Liver (tissue), 9 donors: ENCODE results near the gene SMAP1. TPM values are rescaled to one million over a fixed set of nuclear protein-coding genes. Genes with fewer than 3 reads are reported as not detected.

Experiments
- DNase-seq: peaks from one replicate; pipeline ENCODE4 v3.0.0-alpha.2; 2017; ENCODE audit warnings: low spot score
- H3K27ac ChIP-seq, 2 donors: one replicate each; pipeline ENCODE4 v1.7.0; 2013; ENCODE audit warnings: inconsistent platforms in 2 of 2, low read length in 2 of 2, control low read depth in 1 of 2, low read depth in 1 of 2, mild to moderate bottlenecking in 1 of 2
- H3K27me3 ChIP-seq, 4 donors: one replicate each; pipeline versions ENCODE4 v1.6.1 to v1.7.0; 2013; ENCODE audit warnings: low read length in 3 of 4, inconsistent platforms in 1 of 4, mild to moderate bottlenecking in 1 of 4, moderate library complexity in 1 of 4; ENCODE audit not compliant: control insufficient read depth in 4 of 4, insufficient read depth in 4 of 4
- H3K36me3 ChIP-seq, 4 donors: one replicate each; pipeline versions ENCODE4 v1.6.1 to v1.7.0; 2013; ENCODE audit warnings: low read length in 3 of 4, mild to moderate bottlenecking in 3 of 4, low read depth in 1 of 4, moderate library complexity in 1 of 4; ENCODE audit not compliant: control insufficient read depth in 4 of 4, insufficient read depth in 3 of 4
- H3K4me1 ChIP-seq, 4 donors: one replicate each; pipeline versions ENCODE4 v1.6.1 to v1.7.0; 2013; ENCODE audit warnings: low read length in 3 of 4, mild to moderate bottlenecking in 3 of 4, moderate library complexity in 1 of 4; ENCODE audit not compliant: control insufficient read depth in 4 of 4, insufficient read depth in 4 of 4
- H3K4me3 ChIP-seq, 3 donors: one replicate each; pipeline versions ENCODE4 v1.6.1 to v1.7.0; 2013; ENCODE audit warnings: low read length in 3 of 3, control low read depth in 1 of 3, low read depth in 1 of 3, mild to moderate bottlenecking in 1 of 3
- H3K9ac ChIP-seq, 2 donors: one replicate each; pipeline ENCODE4 v1.7.0; 2013; ENCODE audit warnings: low read length in 2 of 2, mild to moderate bottlenecking in 2 of 2, moderate library complexity in 2 of 2, control low read depth in 1 of 2, low read depth in 1 of 2
- H3K9me3 ChIP-seq, 4 donors: one replicate each; pipeline versions ENCODE4 v1.6.1 to v1.7.0; 2013; ENCODE audit warnings: low read length in 3 of 4; ENCODE audit not compliant: control insufficient read depth in 4 of 4
- ATF3 ChIP-seq: IDR thresholded peaks from 2 replicates; pipeline ENCODE4 v1.6.1; 2016; ENCODE audit warnings: antibody characterized with exemption
- CTCF ChIP-seq: fragments of 150-350 bp; IDR thresholded peaks from 2 replicates; pipeline ENCODE4 v1.5.1; 2017; ENCODE audit warnings: improper control_type of control experiment, low read depth, low read length; ENCODE audit not compliant: missing input control
- EGR1 ChIP-seq, 2 donors: IDR thresholded peaks; 2 replicates each; pipeline ENCODE4 v1.6.1; 2016 to 2018; ENCODE audit warnings: antibody characterized with exemption in 2 of 2, low read depth in 2 of 2
- FOXA1 ChIP-seq: IDR thresholded peaks from 2 replicates; pipeline ENCODE4 v1.6.1; 2016; ENCODE audit warnings: antibody characterized with exemption
- FOXA2 ChIP-seq: IDR thresholded peaks from 2 replicates; pipeline ENCODE4 v1.6.1; 2016; ENCODE audit warnings: antibody characterized with exemption
- GABPA ChIP-seq, 2 donors: IDR thresholded peaks in 1 of 2; conservative IDR thresholded peaks in 1 of 2; 2 replicates each; pipeline ENCODE4 v1.6.1; 2016; ENCODE audit warnings: antibody characterized with exemption in 2 of 2, mild to moderate bottlenecking in 1 of 2, moderate library complexity in 1 of 2
- HNF4A ChIP-seq, 2 donors: conservative IDR thresholded peaks; 2 replicates each; pipeline ENCODE4 v1.6.1; 2016; ENCODE audit warnings: antibody characterized with exemption in 2 of 2, mild to moderate bottlenecking in 2 of 2
- HNF4G ChIP-seq: IDR thresholded peaks from 2 replicates; pipeline ENCODE4 v1.6.1; 2016; ENCODE audit warnings: antibody characterized with exemption
- JUND ChIP-seq, 2 donors: IDR thresholded peaks; 2 replicates each; pipeline ENCODE4 v1.6.1; 2016; ENCODE audit warnings: antibody characterized with exemption in 2 of 2
- MAX ChIP-seq: IDR thresholded peaks from 2 replicates; pipeline ENCODE4 v1.6.1; 2016; ENCODE audit warnings: antibody characterized with exemption
- NR2F2 ChIP-seq: IDR thresholded peaks from 2 replicates; pipeline ENCODE4 v1.6.1; 2016; ENCODE audit warnings: antibody characterized with exemption
- RAD21 ChIP-seq, 2 donors: IDR thresholded peaks; 2 replicates each; pipeline ENCODE4 v1.6.1; 2016; ENCODE audit warnings: antibody characterized with exemption in 2 of 2, mild to moderate bottlenecking in 2 of 2
- REST ChIP-seq: IDR thresholded peaks from 2 replicates; pipeline ENCODE4 v1.6.1; 2016; ENCODE audit warnings: antibody characterized with exemption, mild to moderate bottlenecking
- RXRA ChIP-seq, 2 donors: IDR thresholded peaks; 2 replicates each; pipeline ENCODE4 v1.6.1; 2017 to 2018; ENCODE audit warnings: antibody characterized with exemption in 2 of 2, mild to moderate bottlenecking in 1 of 2
- SP1 ChIP-seq: IDR thresholded peaks from 2 replicates; pipeline ENCODE4 v1.6.1; 2018; ENCODE audit warnings: antibody characterized with exemption, mild to moderate bottlenecking
- TAF1 ChIP-seq: conservative IDR thresholded peaks from 2 replicates; pipeline ENCODE4 v1.6.1; 2016; ENCODE audit warnings: antibody characterized with exemption, mild to moderate bottlenecking
- YY1 ChIP-seq: IDR thresholded peaks from 2 replicates; pipeline ENCODE4 v1.6.1; 2016; ENCODE audit warnings: antibody characterized with exemption, mild to moderate bottlenecking
- ZBTB33 ChIP-seq: IDR thresholded peaks from 2 replicates; pipeline ENCODE4 v1.6.1; 2016; ENCODE audit warnings: antibody characterized with exemption
- WGBS: extraction: QIAGEN DNeasy Blood & Tissue Kit; methylation state at CpG from one replicate; pipeline ENCODE4 v1.1.7; 2013; 5-methylcytosine and 5-hydroxymethylcytosine counted together
- polyA plus RNA-seq, 2 donors: library from polyadenylated mRNA; stranded (reverse) in 1 of 2; unstranded in 1 of 2; fragments of 200-250 nt in 1 of 2; fragments of >200 nt in 1 of 2; fragmentation: Nextera tagmentation in 1 of 2; extraction: Ambion mirVana in 1 of 2; gene quantifications; one replicate each; pipeline versions ENCODE4 v1.2.1 to v1.2.3, GENCODE V29; 2013 to 2015
- total RNA-seq, 2 donors: library from RNA; depleted of rRNA; stranded (reverse); fragments of >200 nt; gene quantifications; one replicate each; pipeline ENCODE4 v1.2.3, GENCODE V29; 2014
- donor health status: healthy.
- donor health status: healthy.
- donor health status: healthy.
- donor health status: healthy.
- donor health status: healthy.

The SMAP1 gene
- total and polyA plus RNA-seq, 4 donors, result 9.3 to 13.3 (median 12.7) TPM

GRCh38 chr6:70663881-70664466 is 3.7 kb upstream of the SMAP1 start:
- H3K9me3 ChIP-seq, result no peaks in the 10 kb centered on the region
- no peaks in the 10 kb centered on the region for H3K36me3 ChIP-seq
- no peak overlapping the region for H3K9ac ChIP-seq
- TF ChIP-seq REST (no peak), CTCF (no peak), SP1 (no peak), RAD21 (IDR thresholded peaks at IDR 0.05) (no peak), HNF4A (conservative IDR thresholded peaks at IDR 0.05) (no peak), RXRA (IDR thresholded peaks at IDR 0.05) (no peak), JUND (IDR thresholded peaks at IDR 0.05) (no peak)
- DNase-seq, result no peak
- H3K4me1 ChIP-seq, result peaks cover 0 to 11% (median 6%) of the 10 kb centered on the region in 4 donors
- 85% methylated on average over 6 of the region's 6 CpGs for WGBS
- H3K27ac ChIP-seq, result no peak overlapping the region
- H3K27me3 ChIP-seq, result peaks cover 0 to 3% (median 0%) of the 10 kb centered on the region in 4 donors
- H3K4me3 ChIP-seq, result no peak overlapping the region

GRCh38 chr6:70666706-70667105 is 977 bp upstream of the SMAP1 start:
- 90% methylated on average over 6 of the region's 6 CpGs for whole genome bisulfite sequencing
- H3K27ac ChIP-seq, result no peak overlapping the region
- H3K4me3 ChIP-seq, result no peak overlapping the region
- no peaks in the 10 kb centered on the region for H3K36me3 ChIP-seq
- no peak for TF ChIP-seq SP1
- TF ChIP-seq FOXA1, result no peak
- TF ChIP-seq MAX, result no peak
- no peak for TF ChIP-seq YY1
- TF ChIP-seq ATF3, result no peak
- no peak for TF ChIP-seq EGR1 (IDR thresholded peaks at IDR 0.05; ENCODE audit: low read depth in 2 of 2)
- TF ChIP-seq FOXA2, result no peak
- TF ChIP-seq HNF4G, result no peak
- TF ChIP-seq REST, result no peak
- TF ChIP-seq NR2F2, result no peak
- no peak for TF ChIP-seq JUND (IDR thresholded peaks at IDR 0.05)
- no peak for TF ChIP-seq ZBTB33
- no peak for TF ChIP-seq CTCF
- TF ChIP-seq GABPA (IDR thresholded peaks at IDR 0.05 in 1 of 2, conservative IDR thresholded peaks at IDR 0.05 in 1 of 2), result no peak
- no peak for TF ChIP-seq HNF4A (conservative IDR thresholded peaks at IDR 0.05)
- no peak for TF ChIP-seq RAD21 (IDR thresholded peaks at IDR 0.05)
- no peak for TF ChIP-seq TAF1
- peaks cover 0 to 17% (median 11%) of the 10 kb centered on the region in 4 donors for H3K4me1 ChIP-seq
- DNase-seq, result no peak
- no peaks in the 10 kb centered on the region for H3K9me3 ChIP-seq
- no peaks in the 10 kb centered on the region for H3K27me3 ChIP-seq
- H3K9ac ChIP-seq, result no peak overlapping the region
